Kidney epithelial cell (primary cell): ENCODE data around the gene SIX1. TPM values are rescaled to one million over a fixed set of nuclear protein-coding genes. Genes with fewer than 3 reads are reported as not detected.

Source experiments
- DNase-seq: peaks from one replicate; pipeline ENCODE4 v3.0.0-alpha.2; 2010; ENCODE audit warnings: low read depth
- H3K27me3 ChIP-seq: 2 replicates; pipeline ENCODE4 v1.6.0; 2011; ENCODE audit warnings: low read length; ENCODE audit not compliant: control insufficient read depth, insufficient read depth
- H3K36me3 ChIP-seq: 2 replicates; pipeline ENCODE4 v1.5.1; 2011; ENCODE audit warnings: low read length; ENCODE audit not compliant: control insufficient read depth, insufficient read depth
- H3K4me3 ChIP-seq: 2 replicates; pipeline ENCODE4 v1.5.1; 2011; ENCODE audit warnings: low read depth, mild to moderate bottlenecking, control low read depth, low read length
- CTCF ChIP-seq: IDR thresholded peaks from 2 replicates; pipeline ENCODE4 v1.5.1; 2011; ENCODE audit warnings: mild to moderate bottlenecking, moderate library complexity, low read length, control low read depth, inconsistent platforms; ENCODE audit not compliant: insufficient read depth, poor library complexity, severe bottlenecking
- total RNA-seq: library from RNA; depleted of rRNA; stranded (reverse); fragments of >200 nt; gene quantifications from 2 replicates; pipeline ENCODE4 v1.2.3, GENCODE V29; 2015

SIX1 gene
- total RNA-seq, 1 donor from 2014 or later = 3.3 TPM

- peak; percentile 62 for TF ChIP-seq CTCF
- H3K36me3 ChIP-seq = no peaks in the 10 kb centered on the region
- peaks cover 36% of the 10 kb centered on the region for H3K27me3 ChIP-seq
- DNase-seq = no peak
- H3K4me3 ChIP-seq = peak overlapping the region; percentile 73
Measured at GRCh38 chr14:60656686-60657455, 7.6 kb upstream of the SIX1 start.

- Histone ChIP-seq H3K27me3 (peaks cover 43% of the 10 kb centered on the region), H3K36me3 (no peaks in the 10 kb centered on the region), H3K4me3 (peak overlapping the region; percentile 73)
- DNase-seq = no peak
- no peak for TF ChIP-seq CTCF
Measured at GRCh38 chr14:60655898-60656685, 6.8 kb upstream of the SIX1 start.

- H3K27me3 ChIP-seq = peaks cover 51% of the 10 kb centered on the region
Measured at GRCh38 chr14:60655119-60655897, 6.0 kb upstream of the SIX1 start.

GRCh38 chr14:60654334-60654821, 5.1 kb upstream of the SIX1 start:
- no peak for DNase-seq
- TF ChIP-seq CTCF = no peak
- no peaks in the 10 kb centered on the region for H3K36me3 ChIP-seq
- H3K4me3 ChIP-seq = no peak overlapping the region
- H3K27me3 ChIP-seq = peaks cover 59% of the 10 kb centered on the region

More at GRCh38 chr14:60655119-60655897, 6.0 kb upstream of the SIX1 start:
- no peak for TF ChIP-seq CTCF
- DNase-seq = no peak
- Histone ChIP-seq H3K4me3 (no peak overlapping the region), H3K36me3 (no peaks in the 10 kb centered on the region)

- no peaks in the 10 kb centered on the region for H3K36me3 ChIP-seq
- DNase-seq = no peak
- no peak for TF ChIP-seq CTCF
- H3K27me3 ChIP-seq = peaks cover 59% of the 10 kb centered on the region
- H3K4me3 ChIP-seq = no peak overlapping the region
Measured at GRCh38 chr14:60653701-60654161, 4.5 kb upstream of the SIX1 start.
